K562 (cell line): ENCODE data around the gene FRMD4A. TPM values are rescaled to one million over a fixed set of nuclear protein-coding genes. Genes with fewer than 3 reads are reported as not detected.

ENCODE experiments used
- ATAC-seq: fragments of 200-7000 bp; cut with Tn5 transposase; 3 replicates; pipeline ENCODE4 v1.9.1; 2020; ENCODE audit warnings: moderate library complexity
- BruUV-seq: library from RNA; stranded (reverse); fragments of 400-500 nt; replicated peaks from 2 replicates; lab custom pipeline; 2021; lab: Mats Ljungman, UMichigan
- CTCF ChIA-PET: fragments of 300-600 bp; formaldehyde crosslinking; extraction: SDS; loops from one replicate; lab custom pipeline; 2021; ENCODE audit warnings: low intra/inter-chr PET ratio; lab: Yijun Ruan, JAX
- POLR2A ChIA-PET: fragments of 300-600, 350-650 bp; sonication (Branson Sonifier 250); formaldehyde crosslinking; extraction: SDS; loops from one replicate; lab custom pipeline; 2021; ENCODE audit warnings: antibody characterized with exemption, inconsistent platforms; lab: Yijun Ruan, JAX
- DNase-seq, 4 experiments: peaks; one replicate each; pipeline versions ENCODE4 v3.0.0 to v3.0.0-alpha.2; 2011 to 2018; ENCODE audit warnings: low spot score in 3 of 4, mixed read lengths in 3 of 4; ENCODE audit errors: extremely low read depth in 1 of 4
- FAIRE-seq: peaks from 2 replicates; lab custom pipeline; 2011; peaks lifted over from hg19 to GRCh38; lab: Jason Lieb, UNC
- H2AFZ ChIP-seq: 2 replicates; pipeline ENCODE4 v1.6.0; 2011; ENCODE audit warnings: low read depth, low read length, control low read depth, inconsistent platforms
- H3K27ac ChIP-seq: fragments of 200-600 bp; 3 replicates; pipeline ENCODE4 v1.8.0; 2011; ENCODE audit warnings: low read depth, mild to moderate bottlenecking, control low read depth, inconsistent platforms, low read length, moderate library complexity, mixed read lengths; ENCODE audit errors: extremely low read depth
- H3K27me3 ChIP-seq, 2 experiments: fragments of 300-600 bp in 1 of 2; 2 replicates in 1 of 2; 3 replicates in 1 of 2; pipeline versions ENCODE4 v1.6.0 to v1.8.0; 2011; ENCODE audit warnings: inconsistent platforms in 2 of 2, low read length in 2 of 2, mild to moderate bottlenecking in 1 of 2, mixed read lengths in 1 of 2, moderate library complexity in 1 of 2; ENCODE audit not compliant: control insufficient read depth in 2 of 2, insufficient read depth in 2 of 2
- H3K36me3 ChIP-seq: fragments of 300-600 bp; 3 replicates; pipeline ENCODE4 v1.8.0; 2011; ENCODE audit warnings: mild to moderate bottlenecking, low read length, inconsistent platforms; ENCODE audit not compliant: control insufficient read depth, insufficient read depth
- H3K4me1 ChIP-seq, 2 experiments: fragments of 200-600 bp in 1 of 2; replicated peaks in 1 of 2; 2 replicates in 1 of 2; 3 replicates in 1 of 2; pipeline versions ENCODE4 v1.5.1 to v1.8.0; 2011; ENCODE audit warnings: inconsistent platforms in 2 of 2, low read length in 2 of 2, mild to moderate bottlenecking in 1 of 2, mixed read lengths in 1 of 2, moderate library complexity in 1 of 2; ENCODE audit not compliant: control insufficient read depth in 2 of 2, insufficient read depth in 2 of 2
- H3K4me2 ChIP-seq: 2 replicates; pipeline ENCODE4 v1.6.1; 2011; ENCODE audit warnings: low read length, control low read depth, inconsistent platforms, mixed read lengths; ENCODE audit not compliant: insufficient read depth
- H3K4me3 ChIP-seq: fragments of 200-600 bp; sonication (generic), shearing (Covaris generic); 2 replicates; pipeline ENCODE4 v1.5.1; 2016; ENCODE audit warnings: control low read depth, inconsistent platforms
- H3K79me2 ChIP-seq: fragments of 200-600 bp; 3 replicates; pipeline ENCODE4 v1.8.0; 2011; ENCODE audit warnings: low read length, inconsistent platforms; ENCODE audit not compliant: control insufficient read depth, insufficient read depth
- H3K9ac ChIP-seq, 2 experiments: 2 replicates each; pipeline versions ENCODE4 v1.6.0 to v1.6.1; 2011; ENCODE audit warnings: low read depth in 2 of 2, low read length in 2 of 2, control low read depth in 1 of 2, inconsistent platforms in 1 of 2, mild to moderate bottlenecking in 1 of 2, mixed read lengths in 1 of 2; ENCODE audit not compliant: insufficient read depth in 1 of 2
- H3K9me1 ChIP-seq: one replicate; pipeline ENCODE4 v1.6.0; 2011; ENCODE audit warnings: inconsistent platforms, mild to moderate bottlenecking, low read length, moderate library complexity; ENCODE audit not compliant: control insufficient read depth, insufficient read depth
- H3K9me3 ChIP-seq: replicated peaks from 2 replicates; pipeline ENCODE4 v1.5.1; 2011; ENCODE audit warnings: low read depth, low read length, inconsistent platforms; ENCODE audit not compliant: control insufficient read depth, insufficient read depth
- H4K20me1 ChIP-seq: replicated peaks from 2 replicates; pipeline ENCODE4 v1.6.1; 2011; ENCODE audit warnings: low read length, inconsistent platforms, mixed read lengths; ENCODE audit not compliant: control insufficient read depth, insufficient read depth
- ARID3A ChIP-seq: IDR thresholded peaks from 2 replicates; pipeline ENCODE4 v1.6.1; 2012; ENCODE audit warnings: low read depth, low read length, improper control_type of control experiment, borderline replicate concordance
- BRD4 ChIP-seq: fragments of 200-600 bp; sonication (generic); IDR thresholded peaks from 2 replicates; pipeline ENCODE4 v1.6.1; 2017; ENCODE audit warnings: inconsistent platforms
- BRF2 ChIP-seq: IDR thresholded peaks from 3 replicates; pipeline ENCODE4 v1.6.1; 2011; ENCODE audit warnings: borderline replicate concordance, mild to moderate bottlenecking; ENCODE audit not compliant: insufficient read length, insufficient read depth
- DEAF1 ChIP-seq: fragments of 450-650 bp; formaldehyde crosslinking; IDR thresholded peaks from 2 replicates; pipeline ENCODE4 v1.4.0; 2020; ENCODE audit warnings: mild to moderate bottlenecking, moderate library complexity
- EHMT2 ChIP-seq: fragments of 450-650 bp; IDR thresholded peaks from 2 replicates; pipeline ENCODE4 v1.6.1; 2018; ENCODE audit warnings: antibody characterized with exemption
- EZH2 ChIP-seq: IDR thresholded peaks from 2 replicates; pipeline ENCODE4 v1.6.1; 2012; ENCODE audit warnings: low read depth, mild to moderate bottlenecking, inconsistent platforms, low read length, borderline replicate concordance
- MEF2D ChIP-seq: conservative IDR thresholded peaks from 2 replicates; pipeline ENCODE4 v1.6.1; 2016; ENCODE audit warnings: low read depth, missing genetic modification characterization, missing compliant biosample characterization
- POU5F1 ChIP-seq: fragments of 150-350 bp; IDR thresholded peaks from 2 replicates; pipeline ENCODE4 v1.6.1; 2014; ENCODE audit warnings: borderline replicate concordance, low read length, low read depth, mild to moderate bottlenecking; ENCODE audit not compliant: partially characterized antibody
- PTRF ChIP-seq: fragments of 450-650 bp; IDR thresholded peaks from 2 replicates; pipeline ENCODE4 v1.6.1; 2016; ENCODE audit warnings: mild to moderate bottlenecking, missing genetic modification characterization, missing compliant biosample characterization
- RFX1 ChIP-seq: fragments of 450-650 bp; IDR thresholded peaks from 2 replicates; pipeline ENCODE4 v1.6.1; 2016; ENCODE audit warnings: mild to moderate bottlenecking, moderate library complexity
- SPI1 ChIP-seq: IDR thresholded peaks from 2 replicates; pipeline ENCODE4 v1.6.1; 2011; ENCODE audit warnings: low read depth, low read length, control low read depth, borderline replicate concordance
- TAL1 ChIP-seq: fragments of 450-650 bp; IDR thresholded peaks from 2 replicates; pipeline ENCODE4 v1.6.1; 2016; ENCODE audit warnings: mild to moderate bottlenecking
- ZNF717 ChIP-seq: fragments of 250-450 bp; sonication (Bioruptor Pico); IDR thresholded peaks from 2 replicates; pipeline ENCODE4 v1.5.0; 2021
- WGBS: fragments of 100-300 bp; shearing (Covaris generic); methylation state at CpG from one replicate; pipeline ENCODE4 v1.1.6; 2016; ENCODE audit warnings: low coverage, mixed read lengths; ENCODE audit not compliant: insufficient coverage; ENCODE audit errors: missing lambda C conversion rate; 5-methylcytosine and 5-hydroxymethylcytosine counted together
- in situ Hi-C: fragments of 300-500 bp; cut with MboI; formaldehyde crosslinking; loops from 4 replicates; pipeline ENCODE4 v1.15.0; 2018; ENCODE audit warnings: inconsistent platforms, mixed read lengths
- intact Hi-C: fragments of 100-400 bp; cut with micrococcal nuclease; formaldehyde crosslinking; loops from 2 replicates; pipeline ENCODE4 v1.14.2; 2022
- polyA plus RNA-seq, 8 experiments: library from polyadenylated mRNA; depleted of rRNA in 4 of 8; stranded (reverse) in 5 of 8; unstranded in 3 of 8; fragments of >200 nt; fragmentation: Nextera tagmentation in 2 of 8; fragmentation: Illumina TruSeq in 1 of 8; extraction: Ambion mirVana in 2 of 8; extraction: Trizol in 1 of 8; gene quantifications; 2 replicates each; pipeline versions ENCODE4 v1.2.1 to v1.2.3, GENCODE V29; 2011 to 2014; ENCODE audit warnings: inconsistent platforms in 1 of 8, missing spikeins in 1 of 8
- total RNA-seq, 7 experiments: library from RNA; depleted of rRNA in 6 of 7; stranded (reverse); fragments of >200 nt in 6 of 7; fragmentation: Illumina TruSeq in 2 of 7; extraction: Trizol in 2 of 7; gene quantifications; 2 replicates each; pipeline versions ENCODE4 v1.2.1 to v1.2.3, GENCODE V29; 2011 to 2021; ENCODE audit warnings: low replicate concordance in 1 of 7

Gene FRMD4A
- total and polyA plus RNA-seq, 9 of the 15 experiments (the other 6 are each of a cell fraction or from before 2014, with no cell fraction given) = 0.80 to 5.2 (median 3.0) TPM

GRCh38 chr10:14160299-14160698 is 170.4 kb downstream of the FRMD4A start:
- H3K36me3 ChIP-seq = no peaks in the 10 kb centered on the region
- ATAC-seq (no peak), DNase-seq (no peak), FAIRE-seq (no peak)
- H3K9ac ChIP-seq = no peak overlapping the region
- H3K4me3 ChIP-seq = no peak overlapping the region
- no peak overlapping the region for H2AFZ ChIP-seq
- ChIA-PET CTCF (no interaction called here), POLR2A (interaction anchor here (0.6 kb wide), 2 partner anchors 37 to 413 kb away, joined by 3 to 4 read pairs; no protein-coding TSS in a partner anchor)
- no peak overlapping the region for H3K4me2 ChIP-seq
- TF ChIP-seq EHMT2 (no peak), BRF2 (no peak)
- 0% methylated on average over 1 of the region's 1 CpG for WGBS
- H3K4me1 ChIP-seq = no peaks in the 10 kb centered on the region
- no peaks in the 10 kb centered on the region for H3K9me3 ChIP-seq
- no peak overlapping the region for H3K27ac ChIP-seq
- no peaks in the 10 kb centered on the region for H3K9me1 ChIP-seq
- no TSS peak for BruUV-seq
- peaks cover 18 to 27% of the 10 kb centered on the region in 2 experiments; a peak in 4 of 5 replicates for H3K27me3 ChIP-seq
- in situ Hi-C loops (no loop called here), intact Hi-C loops (no loop called here)
- H4K20me1 ChIP-seq = no peaks in the 10 kb centered on the region
- H3K79me2 ChIP-seq = no peaks in the 10 kb centered on the region

GRCh38 chr10:14158575-14158974 is 172.1 kb downstream of the FRMD4A start:
- no peaks in the 10 kb centered on the region for H3K4me1 ChIP-seq
- intact Hi-C loops = no loop called here
- no peak overlapping the region for H3K4me2 ChIP-seq
- H3K4me3 ChIP-seq = no peak overlapping the region
- H3K27ac ChIP-seq = no peak overlapping the region
- H3K9me1 ChIP-seq = no peaks in the 10 kb centered on the region
- BruUV-seq = no TSS peak
- CTCF ChIA-PET = no interaction called here
- ATAC-seq (no peak), DNase-seq (no peak), FAIRE-seq (no peak)
- H3K9me3 ChIP-seq = no peaks in the 10 kb centered on the region
- no peaks in the 10 kb centered on the region for H3K36me3 ChIP-seq
- POLR2A ChIA-PET = interaction anchor here (0.5 to 1.0 kb wide), 2 partner anchors 27 to 277 kb away, joined by 3 read pairs; no protein-coding TSS in a partner anchor
- H4K20me1 ChIP-seq = no peaks in the 10 kb centered on the region
- H3K9ac ChIP-seq = no peak overlapping the region
- no peaks in the 10 kb centered on the region for H3K79me2 ChIP-seq
- in situ Hi-C loops = no loop called here
- H3K27me3 ChIP-seq = peaks cover 11 to 17% of the 10 kb centered on the region in 2 experiments; a peak in 4 of 5 replicates
- no peak overlapping the region for H2AFZ ChIP-seq
- TF ChIP-seq EHMT2 (no peak), PTRF (tag) (no peak), DEAF1 (no peak), MEF2D (tag) (no peak), RFX1 (no peak), ARID3A (no peak), SPI1 (no peak), POU5F1 (no peak), ZNF717 (CRISPR knock-in tag) (no peak), TAL1 (no peak), EZH2 (no peak), BRD4 (no peak)
